ENCODE data around the gene MRPS34.
A peak's percentile ranks its signal among the peaks of the same experiment; 100 is the strongest.

Gene MRPS34

GRCh38 chr16:1770328-1771187 is 2.4 kb downstream of the MRPS34 start:
- DNase-seq = peak; percentile 38
- no peak overlapping the region for H3K27ac Mint-ChIP-seq
- TF ChIP-seq, protein P1, sequence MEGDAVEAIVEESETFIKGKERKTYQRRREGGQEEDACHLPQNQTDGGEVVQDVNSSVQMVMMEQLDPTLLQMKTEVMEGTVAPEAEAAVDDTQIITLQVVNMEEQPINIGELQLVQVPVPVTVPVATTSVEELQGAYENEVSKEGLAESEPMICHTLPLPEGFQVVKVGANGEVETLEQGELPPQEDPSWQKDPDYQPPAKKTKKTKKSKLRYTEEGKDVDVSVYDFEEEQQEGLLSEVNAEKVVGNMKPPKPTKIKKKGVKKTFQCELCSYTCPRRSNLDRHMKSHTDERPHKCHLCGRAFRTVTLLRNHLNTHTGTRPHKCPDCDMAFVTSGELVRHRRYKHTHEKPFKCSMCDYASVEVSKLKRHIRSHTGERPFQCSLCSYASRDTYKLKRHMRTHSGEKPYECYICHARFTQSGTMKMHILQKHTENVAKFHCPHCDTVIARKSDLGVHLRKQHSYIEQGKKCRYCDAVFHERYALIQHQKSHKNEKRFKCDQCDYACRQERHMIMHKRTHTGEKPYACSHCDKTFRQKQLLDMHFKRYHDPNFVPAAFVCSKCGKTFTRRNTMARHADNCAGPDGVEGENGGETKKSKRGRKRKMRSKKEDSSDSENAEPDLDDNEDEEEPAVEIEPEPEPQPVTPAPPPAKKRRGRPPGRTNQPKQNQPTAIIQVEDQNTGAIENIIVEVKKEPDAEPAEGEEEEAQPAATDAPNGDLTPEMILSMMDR (IDR thresholded peaks at IDR 0.05) = no peak
- H3K27me3 Mint-ChIP-seq (ENCODE audit: low read depth, poor library complexity) = no peaks in the 10 kb centered on the region
- no peaks in the 10 kb centered on the region for H3K36me3 Mint-ChIP-seq (ENCODE audit: low read depth)
- H3K9me3 Mint-ChIP-seq = no peaks in the 10 kb centered on the region
- H3K4me1 Mint-ChIP-seq = peaks cover 13% of the 10 kb centered on the region
- H3K4me3 Mint-ChIP-seq = peak overlapping the region; percentile 84

DNA sequence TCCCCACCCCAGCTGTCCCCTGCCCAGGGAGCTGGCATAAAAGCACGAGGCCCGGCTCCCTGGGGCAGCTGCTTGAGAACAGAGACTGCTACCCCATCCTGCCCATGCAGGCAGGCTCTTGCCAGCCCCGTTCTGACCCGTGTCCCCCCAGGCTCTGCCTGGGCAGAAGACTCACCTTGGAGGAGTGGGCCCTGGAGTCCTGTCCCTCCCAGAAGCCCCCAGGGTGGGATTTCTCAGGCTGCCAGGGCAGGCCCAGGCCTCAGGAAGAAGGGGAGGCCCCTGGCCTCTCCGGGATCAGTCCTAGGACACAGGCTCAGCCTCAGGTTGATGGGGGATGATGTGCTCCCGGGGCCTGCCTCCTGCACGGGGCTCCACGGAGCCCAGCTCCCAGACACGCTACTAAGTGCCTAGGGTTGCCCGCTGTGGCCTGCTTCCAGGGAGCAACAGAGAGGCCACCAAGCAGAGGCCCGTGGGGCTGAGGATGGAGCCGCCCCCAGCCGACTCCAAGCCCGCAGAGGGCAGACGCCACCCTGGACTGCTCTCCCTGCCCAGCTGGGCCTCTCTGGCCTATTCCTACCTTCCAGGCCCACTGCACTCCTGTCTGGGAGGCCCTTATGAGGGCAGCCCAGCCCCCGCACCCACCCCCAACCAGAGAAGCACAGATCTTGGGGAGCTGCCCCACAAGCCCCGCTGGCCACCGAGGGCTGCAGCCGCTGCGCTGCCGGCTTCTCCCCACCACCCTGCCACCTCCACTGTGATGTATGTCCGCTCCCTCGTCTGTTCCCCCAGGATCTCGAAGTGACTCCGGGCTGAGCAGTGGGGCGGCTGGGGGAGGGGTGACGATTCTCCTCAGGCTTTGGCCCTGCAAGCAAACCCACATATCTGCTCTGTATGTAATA is 3.3 kb downstream of the MRPS34 start:
- Mint-ChIP-seq H3K27ac (no peak overlapping the region), H3K36me3 (ENCODE audit: low read depth) (no peaks in the 10 kb centered on the region), H3K4me3 (no peak overlapping the region), H3K4me1 (peaks cover 13% of the 10 kb centered on the region), H3K9me3 (no peaks in the 10 kb centered on the region), H3K27me3 (ENCODE audit: low read depth, poor library complexity) (no peaks in the 10 kb centered on the region)
- TF ChIP-seq, protein P1 (IDR thresholded peaks at IDR 0.05) = no peak
- no peak for DNase-seq

DNA sequence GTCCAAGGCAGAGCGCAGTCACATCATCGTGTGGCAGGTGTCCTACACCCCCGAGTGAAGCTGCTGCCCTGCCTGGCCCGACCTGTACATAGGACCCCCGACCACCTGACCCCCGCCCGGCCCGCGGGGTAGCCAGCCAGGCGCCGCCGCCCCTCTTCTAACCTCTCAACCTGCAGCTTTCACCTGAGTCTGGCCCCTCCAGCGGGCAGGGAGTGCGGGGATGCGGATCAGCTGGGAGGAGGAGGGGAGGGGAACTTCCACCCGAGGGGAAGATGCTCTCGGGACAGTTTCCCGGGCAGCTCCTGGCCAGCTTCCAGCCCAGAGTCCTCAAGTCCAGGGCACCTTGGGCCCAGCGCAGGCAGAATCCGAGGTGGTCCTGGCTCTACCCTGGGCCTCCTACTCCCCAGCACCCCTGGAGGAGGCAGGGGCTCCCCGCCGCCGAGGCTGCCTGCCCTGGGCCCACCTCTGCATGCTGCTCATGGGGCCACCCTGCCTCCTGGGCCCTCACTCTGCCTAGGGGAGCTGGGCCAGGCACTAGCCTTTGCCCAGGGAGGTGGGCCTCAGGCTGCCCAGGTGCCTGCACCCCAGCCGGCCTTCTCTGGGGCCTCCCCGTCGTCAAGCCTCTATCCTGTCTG is 4.0 kb downstream of the MRPS34 start:
- no peaks in the 10 kb centered on the region for H3K9me3 Mint-ChIP-seq
- TF ChIP-seq, protein P1 (IDR thresholded peaks at IDR 0.05) = no peak
- no peaks in the 10 kb centered on the region for H3K36me3 Mint-ChIP-seq (ENCODE audit: low read depth)

DNA sequence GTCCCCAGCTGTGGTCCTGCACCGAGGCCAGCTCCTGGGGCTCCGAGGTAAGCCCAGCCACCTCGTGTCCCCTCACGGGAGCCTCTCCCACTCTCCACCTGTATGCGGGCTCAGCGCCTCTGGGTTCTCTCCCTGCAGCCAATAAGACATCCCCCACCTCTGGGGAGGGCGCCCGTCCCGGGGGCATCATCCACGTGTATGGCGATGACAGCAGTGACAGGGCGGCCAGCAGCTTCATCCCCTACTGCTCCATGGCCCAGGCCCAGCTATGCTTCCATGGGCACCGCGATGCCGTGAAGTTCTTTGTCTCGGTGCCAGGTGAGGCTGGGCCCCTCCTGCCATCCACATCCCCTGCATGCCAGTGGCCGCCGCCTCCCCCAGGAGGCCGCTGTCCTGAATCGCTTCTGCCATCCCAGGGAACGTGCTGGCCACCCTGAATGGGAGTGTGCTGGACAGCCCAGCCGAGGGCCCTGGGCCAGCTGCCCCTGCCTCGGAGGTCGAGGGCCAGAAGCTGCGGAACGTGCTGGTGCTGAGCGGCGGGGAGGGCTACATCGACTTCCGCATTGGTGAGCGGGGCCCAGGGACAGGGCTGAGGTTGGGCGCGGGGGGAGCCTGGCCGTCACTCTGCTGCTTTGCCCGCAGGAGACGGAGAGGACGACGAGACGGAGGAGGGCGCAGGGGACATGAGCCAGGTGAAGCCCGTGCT is 4.7 kb downstream of the MRPS34 start:
- TF ChIP-seq, protein P1 (IDR thresholded peaks at IDR 0.05) = no peak
- no peak for DNase-seq
- Mint-ChIP-seq H3K4me1 (peaks cover 8% of the 10 kb centered on the region), H3K4me3 (no peak overlapping the region), H3K9me3 (no peaks in the 10 kb centered on the region), H3K27me3 (ENCODE audit: low read depth, poor library complexity) (no peaks in the 10 kb centered on the region), H3K36me3 (ENCODE audit: low read depth) (no peaks in the 10 kb centered on the region), H3K27ac (no peak overlapping the region)

More for the DNA sequence above, 4.0 kb downstream of the MRPS34 start:
- no peak for DNase-seq
- peaks cover 11% of the 10 kb centered on the region for H3K4me1 Mint-ChIP-seq
- H3K4me3 Mint-ChIP-seq = no peak overlapping the region
- no peaks in the 10 kb centered on the region for H3K27me3 Mint-ChIP-seq (ENCODE audit: low read depth, poor library complexity)
- H3K27ac Mint-ChIP-seq = no peak overlapping the region

GRCh38 chr16:1767116-1767994 is 5.6 kb downstream of the MRPS34 start:
- Mint-ChIP-seq H3K4me3 (no peak overlapping the region), H3K27ac (no peak overlapping the region), H3K36me3 (ENCODE audit: low read depth) (no peaks in the 10 kb centered on the region), H3K4me1 (peaks cover 9% of the 10 kb centered on the region), H3K9me3 (no peaks in the 10 kb centered on the region), H3K27me3 (ENCODE audit: low read depth, poor library complexity) (no peaks in the 10 kb centered on the region)
- TF ChIP-seq, protein P1 (IDR thresholded peaks at IDR 0.05) = no peak
- DNase-seq = no peak
